COLO668 (cell line): Measurements from ENCODE around the gene PARG.
"Not testable (repeated sequence)": the region's sequence is repeated elsewhere in the genome, so short reads cannot be mapped to it uniquely, and the experiment has no call there.

Experiments
- DNase-seq: peaks from one replicate; lab custom pipeline; 2025; ENCODE audit not compliant: unreplicated experiment; lab: John Stamatoyannopoulos, UW

Gene PARG

DNA sequence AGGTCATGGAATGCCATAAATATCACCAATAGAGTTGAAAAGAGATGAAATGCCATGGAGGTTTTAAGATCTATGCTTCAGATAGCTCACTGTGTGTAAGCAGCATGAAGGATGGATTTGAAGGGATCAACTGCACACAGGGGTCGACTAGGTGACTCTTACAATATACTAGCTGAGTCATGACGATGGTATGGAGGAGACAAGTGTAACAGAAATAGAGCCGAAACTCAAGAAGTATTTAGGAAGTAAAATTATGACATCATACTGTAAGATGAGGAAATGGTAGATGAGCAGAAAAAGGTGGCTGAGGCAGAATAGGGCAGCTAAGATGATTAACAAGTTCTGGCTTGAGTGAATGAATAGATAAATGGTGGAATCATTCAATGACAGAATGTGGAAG is 38.0 kb downstream of the PARG start:
- not testable (repeated sequence) for DNase-seq

DNA sequence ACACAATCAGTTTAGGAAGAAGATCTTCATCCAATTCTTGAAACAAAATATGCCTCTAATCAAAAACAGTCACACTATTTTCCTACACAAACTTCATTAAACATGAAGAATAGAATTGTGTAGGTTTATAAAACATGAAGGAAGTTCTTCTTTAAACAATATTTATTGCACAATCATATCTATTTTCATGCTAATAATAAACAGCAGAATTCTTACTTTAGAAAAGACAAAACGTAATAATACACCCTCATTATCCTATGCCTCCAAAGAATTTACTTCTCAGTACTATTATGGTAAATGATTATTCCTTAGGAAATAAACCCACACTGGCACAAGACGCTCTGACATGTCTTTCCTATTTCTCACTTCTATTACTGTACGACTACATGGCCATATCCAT is 41.4 kb downstream of the PARG start:
- not testable (repeated sequence) for DNase-seq

DNA sequence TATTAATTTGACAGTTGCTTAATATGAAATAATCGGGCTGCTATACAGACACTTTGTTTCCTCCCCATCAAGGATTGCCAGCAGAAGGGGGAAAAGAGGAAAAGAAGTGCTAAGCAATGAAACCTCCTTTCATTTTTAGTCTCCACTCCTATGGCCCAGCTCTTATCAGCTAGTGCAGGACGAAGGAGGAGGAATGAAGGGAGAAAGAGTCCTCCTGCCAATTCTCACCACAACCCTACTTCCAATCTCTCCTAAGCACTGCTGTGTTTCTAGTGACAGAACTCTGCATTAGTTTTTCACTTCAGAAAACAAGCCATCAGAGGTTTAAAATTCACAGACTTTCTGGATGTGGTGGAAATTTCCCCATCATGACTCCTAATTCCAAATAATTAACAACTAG is 41.8 kb downstream of the PARG start:
- not testable (repeated sequence) for DNase-seq

DNA sequence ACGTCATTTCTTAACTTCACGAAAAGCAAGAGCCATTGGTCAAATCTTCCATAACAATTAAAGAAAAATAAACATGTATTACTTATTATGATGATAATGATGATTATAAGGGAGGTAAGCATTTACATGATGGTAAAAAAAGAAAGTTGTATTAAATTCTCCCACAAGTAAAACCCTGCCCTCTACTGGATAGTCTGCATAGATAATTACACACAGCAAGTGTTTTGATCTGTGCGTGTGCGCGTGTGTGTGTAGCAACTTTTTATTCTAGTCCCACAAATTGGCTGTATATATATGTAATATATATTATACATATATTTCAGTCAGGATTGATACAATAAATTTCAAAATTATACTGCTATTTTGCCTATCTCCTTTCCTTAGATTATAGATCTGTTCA is 51.8 kb downstream of the PARG start:
- not testable (repeated sequence) for DNase-seq

DNA sequence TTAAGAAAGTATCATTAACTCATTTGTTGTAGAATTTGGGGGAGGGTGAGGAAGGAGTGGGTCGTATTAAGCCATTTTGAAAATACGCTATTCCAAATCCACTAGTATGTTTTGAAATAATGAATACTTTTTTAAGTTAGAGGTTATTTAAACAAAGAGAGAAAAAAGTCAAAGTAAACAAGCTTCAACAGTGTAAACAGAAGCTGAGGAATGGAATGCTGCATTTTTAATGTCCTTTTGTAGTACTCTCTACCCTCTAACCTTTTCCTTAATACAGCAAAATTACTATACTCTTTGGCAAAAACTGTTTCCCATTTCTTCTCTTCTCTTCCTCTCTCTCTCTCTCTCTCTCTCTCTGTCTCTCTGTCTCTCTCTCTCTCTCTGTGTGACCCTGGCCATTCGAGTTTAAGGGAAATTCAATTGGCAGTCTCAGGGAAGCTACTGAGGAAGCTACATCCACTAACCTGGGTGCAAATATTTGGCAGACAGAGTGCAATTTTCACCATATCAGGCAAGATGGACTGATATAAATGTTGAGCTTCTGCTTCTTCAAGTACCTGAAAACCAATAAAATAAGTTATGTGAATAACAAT is 57.0 kb downstream of the PARG start:
- not testable (repeated sequence) for DNase-seq

DNA sequence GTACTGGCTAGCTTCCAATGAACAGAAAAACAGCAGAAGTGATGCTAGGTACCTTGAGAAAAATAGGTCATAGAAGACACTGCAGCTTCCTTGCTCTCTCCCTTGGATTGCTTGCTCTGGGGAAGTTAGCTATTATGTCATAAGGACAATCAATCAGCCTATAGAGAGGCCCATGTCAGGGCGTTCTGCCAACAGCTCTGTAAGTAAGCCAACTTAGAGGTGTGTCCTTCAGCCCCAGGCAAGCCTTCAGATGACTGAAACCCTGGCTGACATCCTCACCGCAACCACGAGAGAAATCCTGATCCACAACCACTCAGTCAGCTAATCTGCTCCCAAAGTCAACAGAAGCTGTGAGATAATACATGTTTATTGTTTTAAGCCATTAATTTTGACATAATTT is 58.0 kb downstream of the PARG start:
- not testable (repeated sequence) for DNase-seq

DNA sequence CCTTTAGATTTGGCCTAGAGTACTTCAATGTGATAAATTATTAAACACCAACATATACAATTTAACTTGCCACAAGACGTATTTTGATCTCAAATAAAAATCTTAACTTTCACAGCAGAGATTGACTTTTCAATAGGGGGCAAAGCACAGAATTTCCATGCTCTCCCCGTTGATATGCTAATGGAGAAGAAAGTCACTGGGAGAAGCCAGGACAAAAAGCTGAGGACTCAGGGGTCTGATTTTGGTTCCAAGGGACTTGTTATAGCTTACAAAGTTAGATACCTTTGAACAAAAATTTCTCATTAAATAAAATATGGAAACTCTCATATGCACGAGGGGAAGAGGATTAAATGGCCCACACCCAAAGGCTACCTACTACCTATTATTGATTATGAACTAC is 59.5 kb downstream of the PARG start:
- DNase-seq = not testable (repeated sequence)

DNA sequence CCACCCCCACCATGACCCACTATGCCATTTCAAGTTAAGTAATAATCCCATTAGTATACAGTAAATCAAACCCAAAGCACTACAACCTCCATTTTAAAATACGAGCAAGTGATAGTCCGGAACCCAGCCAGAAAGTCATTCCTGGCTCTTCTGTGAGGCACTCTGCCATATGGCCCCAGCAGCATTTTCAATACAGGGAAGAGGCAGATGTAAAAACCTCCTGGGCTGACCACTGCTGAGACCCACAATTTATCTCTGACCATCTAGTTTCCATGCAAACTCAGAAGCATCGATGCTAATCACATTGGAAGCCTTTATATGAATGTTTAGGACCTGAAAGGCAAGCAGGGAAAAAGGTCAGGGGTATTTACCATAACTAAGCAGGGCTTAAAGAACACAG is 69.1 kb downstream of the PARG start:
- DNase-seq = not testable (repeated sequence)

DNA sequence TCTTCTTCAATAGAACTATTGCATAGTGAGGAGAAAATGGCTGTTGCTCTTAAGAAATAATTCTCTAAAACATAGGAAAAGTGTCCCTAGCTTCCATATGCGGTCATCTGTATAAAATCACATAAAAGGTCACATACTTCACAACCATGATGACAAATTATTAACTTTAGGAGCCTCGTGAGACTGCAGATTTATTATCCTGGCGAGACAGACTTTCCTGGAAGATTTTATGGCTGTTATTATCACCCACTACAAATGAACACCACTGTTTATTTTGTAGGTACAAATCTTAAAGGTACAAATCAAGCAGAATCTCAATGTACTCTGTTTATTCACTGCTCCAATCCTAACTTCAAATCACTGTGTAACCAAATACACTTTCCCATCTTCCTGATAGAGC is 70.4 kb downstream of the PARG start:
- not testable (repeated sequence) for DNase-seq

DNA sequence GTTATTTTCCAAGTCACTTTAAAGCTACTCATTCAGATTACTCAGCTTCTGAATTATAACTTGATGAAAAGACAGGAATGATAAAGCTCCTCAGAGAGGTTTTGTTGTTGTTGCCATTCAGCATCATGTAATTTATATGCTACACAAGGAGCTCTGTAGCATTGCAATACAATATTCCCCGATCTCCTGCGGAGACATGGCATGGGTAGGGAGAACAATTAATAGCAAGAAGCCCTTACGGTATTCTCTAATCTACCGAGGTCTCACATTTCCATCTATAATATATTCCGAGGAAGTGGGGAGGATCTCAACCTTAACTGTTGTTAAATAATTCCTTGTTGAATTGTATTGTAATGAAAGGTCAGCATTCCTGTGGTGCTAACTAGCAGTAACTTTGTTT is 81.9 kb downstream of the PARG start:
- not testable (repeated sequence) for DNase-seq

DNA sequence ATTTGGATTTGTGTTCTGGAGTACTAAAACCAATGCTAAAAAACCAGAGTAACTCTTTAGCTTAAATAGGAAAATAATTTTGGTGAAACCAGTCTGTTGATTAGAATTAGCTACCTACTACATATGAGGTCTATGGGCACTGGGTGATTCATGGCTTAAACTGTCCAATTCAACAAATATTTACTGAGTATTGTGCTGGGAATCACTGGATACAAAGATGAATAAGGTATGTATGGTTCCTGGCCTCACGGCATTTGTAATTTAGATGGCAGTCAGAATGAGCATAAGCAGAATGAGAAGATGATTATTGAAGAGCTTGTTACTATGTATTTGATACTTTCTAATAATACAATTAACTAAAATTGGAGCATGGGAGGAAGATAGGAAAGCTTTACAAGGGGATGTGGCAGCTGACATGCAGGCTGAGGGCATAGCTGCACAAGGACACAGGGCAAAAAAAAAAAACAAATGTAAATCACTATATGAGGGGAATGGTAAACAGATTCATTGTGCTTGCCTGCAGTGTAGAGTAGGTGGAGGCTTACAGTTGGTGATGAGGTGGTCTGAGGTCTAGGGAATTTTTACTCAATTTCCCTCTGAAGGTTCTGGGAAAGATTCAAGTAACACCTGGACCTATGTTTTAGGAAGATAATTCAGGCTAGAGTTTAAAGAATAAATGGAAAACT is 83.0 kb downstream of the PARG start:
- not testable (repeated sequence) for DNase-seq

DNA sequence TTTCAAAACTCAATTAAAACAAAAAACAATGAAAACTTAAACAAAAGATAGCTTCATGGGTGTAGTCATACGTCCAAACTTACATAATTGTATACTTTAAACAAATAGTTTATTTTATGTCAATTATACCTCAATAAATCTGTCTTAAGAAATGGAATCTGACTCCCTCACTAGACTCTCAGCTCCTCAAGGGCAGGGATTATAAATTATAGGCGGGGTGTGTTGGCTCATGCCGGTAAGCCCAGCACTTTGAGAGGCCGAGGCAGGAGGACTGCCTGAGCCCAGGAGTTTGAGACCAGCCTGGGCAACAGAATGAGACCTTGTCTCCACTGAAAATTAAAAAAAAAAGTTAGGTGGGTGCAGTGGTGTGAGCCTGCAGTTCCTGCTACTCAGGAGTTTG is 92.3 kb downstream of the PARG start:
- not testable (repeated sequence) for DNase-seq

DNA sequence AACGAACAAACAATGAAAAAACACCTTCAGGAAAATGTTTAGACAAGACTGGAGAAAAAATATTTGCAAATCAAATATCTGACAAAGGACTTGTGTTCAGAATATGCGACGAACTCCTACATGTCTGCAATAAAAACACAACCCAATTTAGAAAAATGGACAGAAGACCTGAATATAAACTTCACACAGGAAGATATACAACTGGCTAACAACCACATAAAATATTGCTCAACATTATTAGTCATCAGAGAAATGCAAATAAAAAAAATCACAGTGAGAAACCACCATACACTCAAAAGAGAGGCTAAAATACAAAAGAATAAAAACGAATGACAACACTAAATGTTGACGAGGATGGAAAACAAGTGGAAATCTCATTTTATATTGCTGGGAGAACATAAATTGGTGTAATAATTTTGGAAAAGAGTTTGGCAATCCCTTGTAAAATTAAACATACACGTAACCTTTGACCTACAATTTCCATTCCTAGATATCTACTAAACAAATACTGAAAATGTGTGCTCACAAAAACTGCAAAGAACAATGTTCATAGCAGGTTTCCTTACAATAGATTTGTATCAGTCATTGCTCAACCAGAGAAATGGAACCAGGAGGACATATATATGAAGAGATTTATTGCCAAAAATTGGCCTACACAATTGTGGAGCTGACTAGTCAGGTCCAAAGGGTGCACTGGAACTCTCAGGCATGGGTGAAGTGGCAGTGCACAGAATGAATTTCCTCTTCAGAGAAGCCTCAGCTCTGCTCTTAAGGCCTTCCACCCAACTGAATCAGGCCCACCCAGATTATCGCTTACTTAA is 96.8 kb downstream of the PARG start:
- no peak for DNase-seq

DNA sequence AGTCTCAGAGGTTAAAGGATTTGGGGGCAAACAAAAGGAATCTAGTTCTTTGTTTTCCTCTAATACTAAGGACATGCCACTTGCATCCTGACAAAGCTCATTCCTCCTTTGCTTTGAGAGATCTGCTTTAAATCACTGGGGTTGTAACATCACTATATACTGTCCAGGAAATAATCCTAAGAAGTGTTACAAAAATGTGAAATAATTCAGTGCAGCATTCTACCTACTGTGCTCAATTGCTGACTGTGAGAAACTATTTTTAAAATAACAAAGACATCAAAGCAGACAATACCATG is 99.5 kb downstream of the PARG start:
- not testable (repeated sequence) for DNase-seq

DNA sequence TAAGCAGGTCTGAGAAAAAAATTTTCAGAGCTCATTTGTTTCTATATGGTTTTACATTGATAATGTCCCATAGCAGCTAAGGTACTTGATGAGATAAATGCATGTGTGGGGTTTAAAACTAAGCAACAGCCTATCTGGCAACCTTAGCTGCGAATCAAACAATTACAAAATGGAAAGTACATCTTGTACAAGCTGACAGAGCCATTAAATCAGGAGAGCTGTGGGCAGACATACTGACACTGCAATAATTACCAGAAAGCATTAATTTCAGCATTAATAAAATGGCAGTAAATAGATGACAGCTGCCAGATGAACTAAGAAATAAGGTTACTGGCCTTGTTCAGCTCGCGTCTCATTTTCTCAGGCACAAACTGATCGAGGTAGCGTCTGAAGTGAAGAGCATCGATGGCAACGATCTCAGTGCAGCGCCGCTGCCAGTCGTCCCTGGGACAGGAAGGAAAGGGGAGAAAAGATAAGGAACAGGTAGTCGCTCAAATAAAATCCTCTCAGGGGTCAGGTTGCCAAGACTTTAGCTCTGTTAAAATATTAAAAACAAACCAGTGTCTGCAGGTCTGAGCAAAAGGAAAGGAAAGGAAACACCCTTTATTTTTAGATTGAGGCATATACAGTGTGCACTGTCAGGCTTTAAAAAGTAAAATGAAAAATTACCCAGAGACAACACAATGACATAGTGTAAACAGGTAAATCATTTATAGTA is 100.1 kb downstream of the PARG start:
- no peak for DNase-seq

DNA sequence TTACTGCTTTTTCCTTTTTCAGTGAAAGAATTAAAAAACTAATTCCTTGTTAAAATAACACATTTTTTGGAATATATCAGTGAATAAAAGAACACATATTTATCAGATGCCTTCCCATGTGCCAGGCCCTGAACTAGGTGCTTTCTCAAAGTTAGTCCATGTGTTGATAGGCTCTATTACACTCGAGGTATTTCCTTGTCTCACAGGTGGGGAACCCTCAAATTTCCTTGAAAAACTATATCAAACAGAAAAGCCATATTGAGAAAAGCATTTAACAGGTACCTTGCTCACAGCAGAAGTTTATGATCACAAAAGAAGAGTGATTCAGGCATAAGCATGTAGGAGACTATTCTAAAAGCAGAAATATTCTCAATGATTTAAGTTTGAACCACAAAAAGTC is 104.1 kb downstream of the PARG start:
- no peak for DNase-seq

DNA sequence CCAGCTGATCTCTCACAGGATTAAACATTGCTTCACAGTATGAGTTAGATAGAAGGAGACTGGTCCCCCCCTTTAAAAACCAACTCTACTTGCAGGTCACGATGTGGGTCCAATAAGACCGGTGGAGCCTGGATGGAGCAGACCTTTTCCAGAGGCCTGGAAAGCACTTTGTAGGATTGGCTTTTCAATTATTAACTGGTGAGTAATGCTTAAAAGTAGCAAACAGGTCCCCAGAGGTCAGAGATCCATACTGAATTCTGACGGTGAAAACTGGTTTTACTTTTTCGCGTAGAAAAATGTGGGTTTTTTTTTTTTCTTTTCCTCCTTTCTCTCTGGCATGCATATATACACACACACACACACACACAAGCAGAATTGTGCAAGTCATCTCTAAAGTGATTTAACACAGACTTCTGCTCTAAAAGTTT is 104.8 kb downstream of the PARG start:
- DNase-seq = no peak

DNA sequence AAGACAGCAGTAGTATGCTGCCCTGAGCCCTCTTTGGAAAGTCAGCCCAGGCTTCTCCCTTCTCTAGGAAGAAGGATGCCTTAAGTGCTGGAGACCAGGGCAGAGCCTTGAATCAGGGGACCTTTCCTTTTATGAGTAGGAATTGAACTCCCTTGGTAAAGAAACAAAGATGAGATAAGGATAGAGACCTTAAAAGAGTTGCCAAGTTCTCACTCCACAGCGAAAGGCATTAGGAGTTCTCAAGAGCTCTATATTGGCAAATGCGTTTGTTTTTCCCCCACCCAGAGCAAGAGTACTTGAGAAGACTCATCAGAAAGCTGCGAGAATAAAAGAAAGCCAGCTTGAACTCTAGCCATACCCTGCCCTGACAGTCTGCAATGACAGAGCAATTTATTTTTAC is 106.9 kb downstream of the PARG start:
- no peak for DNase-seq

DNA sequence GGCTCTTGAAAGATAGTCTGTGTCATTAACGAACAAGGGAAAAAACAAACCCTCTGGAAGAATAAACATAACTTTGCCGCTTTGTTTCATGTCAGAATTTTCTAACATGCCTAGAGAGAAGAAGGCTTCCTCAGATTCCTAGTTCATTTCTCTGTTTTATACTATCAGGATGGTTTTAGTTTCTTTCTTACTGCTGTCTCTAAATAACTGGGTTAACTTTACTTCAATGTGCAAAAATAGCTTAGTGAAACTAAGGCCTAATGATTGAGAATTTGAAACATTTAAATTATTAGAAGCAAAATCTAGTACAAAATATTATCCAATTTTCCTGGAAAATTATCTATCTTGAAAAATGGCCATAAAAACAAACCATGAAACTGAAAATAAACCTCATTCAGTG is 107.6 kb downstream of the PARG start:
- no peak for DNase-seq

DNA sequence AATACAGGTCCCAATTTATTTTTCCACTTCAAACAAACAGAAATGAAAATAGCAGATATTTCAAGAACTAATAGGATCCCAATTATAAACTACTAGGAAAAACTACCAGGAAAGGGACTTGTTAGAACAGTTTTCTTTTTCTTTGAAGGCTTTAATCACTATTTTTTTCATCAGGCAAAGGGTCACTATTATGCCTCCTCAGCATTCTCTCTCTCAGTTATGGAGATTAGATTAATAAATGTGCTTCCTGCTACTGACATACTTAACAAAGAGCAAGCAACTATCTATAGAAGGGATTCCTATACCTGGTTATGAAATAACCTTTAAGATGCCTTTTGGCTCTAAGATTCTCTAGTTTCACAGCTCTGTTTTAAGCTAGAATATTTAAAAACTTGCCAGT is 108.7 kb downstream of the PARG start:
- no peak for DNase-seq

DNA sequence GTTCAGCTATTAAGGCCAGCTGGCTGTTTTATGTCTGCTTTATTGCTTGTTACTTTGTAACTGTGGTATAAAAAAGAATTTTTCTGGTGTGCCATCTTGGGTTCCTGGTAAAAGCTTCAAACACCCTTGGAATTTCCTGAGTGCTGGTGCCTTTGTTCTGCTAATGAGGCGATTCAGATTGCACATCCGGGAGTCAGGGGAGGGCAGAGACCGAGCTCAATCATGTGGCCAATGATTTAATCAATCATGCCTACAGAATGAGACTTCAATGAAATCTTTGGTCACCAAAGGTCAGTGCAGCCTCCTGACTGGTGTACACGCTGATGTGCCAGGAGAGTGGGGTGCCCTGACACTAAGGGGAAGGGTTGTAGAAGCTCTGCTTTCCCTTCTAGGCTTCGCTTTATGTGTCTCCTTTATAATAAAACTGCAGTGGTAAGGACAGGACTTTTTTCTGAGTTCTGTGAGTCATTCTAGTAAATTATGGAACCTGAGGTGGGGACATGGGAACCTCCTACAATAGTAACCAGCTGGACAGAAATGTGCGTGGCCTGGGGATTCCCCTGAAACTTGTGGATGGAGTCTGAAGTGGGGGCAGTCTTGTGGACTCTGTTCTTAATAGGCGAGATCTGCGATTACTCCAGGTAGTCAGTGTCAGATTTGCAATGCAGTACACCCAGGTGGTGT is 110.3 kb downstream of the PARG start:
- no peak for DNase-seq
